Left hindlimb (tissue), 1 donor: Measurements from ENCODE around the gene SLC39A3.
A peak's percentile ranks its signal among the peaks of the same experiment; 100 is the strongest.
"Not testable (repeated sequence)": the region's sequence is repeated elsewhere in the genome, so short reads cannot be mapped to it uniquely, and the experiment has no call there.

Experiments
- DNase-seq: peaks from one replicate; pipeline ENCODE4 v3.0.0-alpha.2; 2018

The SLC39A3 gene

DNA sequence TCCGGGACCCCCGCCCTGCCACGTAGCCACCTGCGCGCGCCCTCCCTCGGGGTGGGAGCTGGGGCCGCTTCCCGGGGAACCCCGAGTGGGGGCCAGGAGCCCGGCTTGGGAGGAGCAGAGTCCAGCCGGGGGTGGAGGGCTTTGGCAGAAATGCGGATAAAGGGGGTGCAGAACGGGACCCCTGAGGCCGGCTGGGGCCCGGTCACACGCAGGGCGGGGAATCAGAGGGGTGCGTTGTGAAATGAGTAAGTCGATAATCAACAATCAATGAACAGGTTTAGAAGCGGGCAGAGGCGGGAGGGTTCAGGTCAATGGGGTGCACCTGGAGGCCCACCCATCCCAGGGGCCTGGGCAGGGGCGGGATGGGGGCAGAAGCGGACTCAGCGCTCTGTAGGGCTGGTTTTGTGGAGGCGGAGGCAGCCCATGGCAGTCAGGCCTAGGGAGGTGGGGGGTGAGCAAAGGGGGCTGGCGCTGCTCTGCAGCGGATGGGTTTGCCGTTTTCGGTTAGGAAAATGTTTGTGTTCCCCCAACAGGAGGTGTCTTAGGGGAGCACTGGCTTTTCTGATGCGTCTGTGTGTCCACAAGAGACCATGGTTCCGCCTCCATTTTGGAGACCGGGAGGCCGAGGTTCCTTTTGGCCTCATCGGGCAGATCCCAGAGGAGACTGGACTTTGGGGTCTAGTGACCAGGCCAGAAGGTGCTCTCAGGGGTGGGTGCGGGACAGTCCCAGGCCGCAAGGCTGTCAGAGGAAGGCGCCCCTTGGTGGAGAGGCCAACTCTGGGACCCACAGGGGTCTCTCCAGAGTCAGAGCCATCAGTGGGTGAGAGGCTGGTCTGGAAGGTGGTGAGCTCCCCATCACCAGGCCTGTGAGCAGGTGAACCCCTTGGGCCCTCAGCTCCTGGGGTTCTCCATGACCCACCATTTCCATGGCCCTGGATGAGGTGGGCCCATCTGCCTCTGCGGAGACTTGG is 18.0 kb downstream of the SLC39A3 start:
- no peak for DNase-seq

DNA sequence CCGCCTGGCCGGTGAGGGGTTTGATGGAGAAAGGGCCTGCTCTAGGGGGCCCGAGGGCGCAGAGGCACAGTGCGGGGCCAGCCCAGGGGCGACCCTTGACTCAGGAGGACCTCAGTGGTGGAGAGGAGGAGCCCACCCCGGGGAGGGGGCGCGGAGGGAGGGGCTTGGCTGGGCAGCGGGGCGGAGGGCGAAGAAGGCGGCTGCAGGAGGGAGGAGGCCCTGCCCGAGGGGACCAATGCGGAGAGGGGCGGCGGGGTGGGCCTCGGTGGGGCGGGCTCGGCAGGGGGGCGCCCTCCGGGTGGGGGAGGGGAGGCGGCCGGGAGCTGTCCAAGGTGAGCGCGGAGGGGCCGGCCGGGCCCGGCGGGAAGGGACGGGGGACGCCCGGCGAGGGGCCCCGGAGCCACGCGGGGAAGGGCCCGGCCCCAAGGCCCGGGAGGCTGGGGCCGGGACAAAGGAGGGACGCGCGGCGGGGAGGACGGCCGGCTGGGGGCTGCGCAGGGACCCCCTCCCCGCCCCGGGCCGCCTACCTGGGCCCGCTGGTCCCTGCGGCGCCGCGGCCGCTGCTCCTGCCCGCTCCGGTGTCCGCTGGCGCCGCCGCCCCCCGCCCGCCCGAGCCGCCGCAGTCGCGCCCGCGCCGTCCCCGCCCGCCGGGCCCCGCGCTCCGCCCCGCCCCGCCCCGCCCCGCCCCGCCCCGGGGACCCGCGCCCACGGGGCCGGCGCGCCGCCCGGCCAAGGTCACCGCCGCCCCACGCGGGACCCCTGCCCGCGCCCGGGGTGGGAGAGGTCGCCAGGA is 18.8 kb downstream of the SLC39A3 start, which contains the start of gene DIRAS1:
Gene DIRAS1 (minus strand): TSS at position 596 of the 793 bp plus-strand sequence. CDS start 3,566 bp downstream, outside the sequence.
- DNase-seq = no peak

DNA sequence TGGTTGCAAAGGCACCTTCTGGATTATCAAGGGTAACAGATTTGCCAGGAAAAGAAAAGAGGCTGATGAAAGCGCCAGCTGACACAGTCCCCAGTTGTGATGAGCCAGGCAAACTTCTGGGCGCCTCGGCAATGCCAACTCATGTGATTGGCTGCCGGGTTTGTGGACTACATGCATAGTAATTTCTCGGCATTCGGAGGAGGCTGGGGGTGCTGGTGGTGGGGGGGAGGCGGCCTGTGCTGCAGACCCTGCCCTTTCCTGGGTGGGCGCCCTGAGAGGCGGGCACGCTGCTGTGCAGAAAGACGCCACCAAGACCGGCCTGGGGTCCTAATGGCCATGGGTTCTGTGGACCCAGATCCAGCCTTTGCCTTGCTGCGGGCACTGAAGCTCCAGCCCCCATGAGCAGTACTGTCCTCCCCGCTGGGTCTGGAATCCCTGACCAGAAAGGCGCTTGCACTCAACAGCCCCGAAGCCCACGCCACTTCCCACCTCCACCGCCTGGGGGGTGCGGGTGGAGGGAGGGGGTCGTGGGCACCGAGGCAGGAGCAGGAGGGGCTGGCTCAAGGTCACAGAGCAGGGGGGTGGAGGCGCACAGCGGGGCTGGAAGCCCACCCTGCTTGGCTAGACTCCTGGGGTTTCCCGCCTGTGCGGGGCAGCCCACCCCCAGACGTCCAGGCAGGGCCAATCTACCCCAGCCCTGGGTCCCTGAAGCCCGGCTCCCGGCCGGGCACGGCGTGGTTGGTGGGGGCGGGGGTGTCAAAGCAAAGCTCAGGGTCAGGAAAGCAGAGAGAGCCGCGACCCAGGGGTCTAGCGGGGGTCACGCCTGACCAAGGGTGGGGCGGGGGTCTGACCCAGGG is 19.7 kb downstream of the SLC39A3 start:
- DNase-seq = no peak

DNA sequence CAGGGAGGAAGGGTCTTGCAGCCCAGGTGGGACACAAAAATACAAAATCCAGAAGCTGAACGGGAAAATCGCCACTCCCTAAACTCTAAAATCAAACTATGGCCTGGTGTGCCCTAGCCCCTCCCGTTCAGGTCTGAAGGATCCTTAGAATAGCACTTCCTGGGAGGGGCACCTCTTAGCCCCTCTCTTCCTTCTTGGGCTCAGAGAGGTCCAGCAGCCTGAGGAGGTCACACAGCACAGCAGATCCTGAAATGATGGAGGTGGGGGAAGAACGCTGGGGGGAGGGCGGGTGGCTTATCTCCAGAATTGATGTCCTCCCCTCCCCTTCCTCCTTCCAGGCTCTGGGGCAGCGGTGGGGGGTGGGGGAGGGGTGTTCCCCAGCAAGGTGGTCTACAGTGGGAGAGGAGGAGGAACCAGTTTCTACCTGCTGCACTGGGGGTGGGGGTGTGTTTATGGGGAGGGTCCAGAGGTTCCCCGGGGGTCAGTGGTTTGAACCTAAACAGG is 20.5 kb downstream of the SLC39A3 start:
- no peak for DNase-seq

DNA sequence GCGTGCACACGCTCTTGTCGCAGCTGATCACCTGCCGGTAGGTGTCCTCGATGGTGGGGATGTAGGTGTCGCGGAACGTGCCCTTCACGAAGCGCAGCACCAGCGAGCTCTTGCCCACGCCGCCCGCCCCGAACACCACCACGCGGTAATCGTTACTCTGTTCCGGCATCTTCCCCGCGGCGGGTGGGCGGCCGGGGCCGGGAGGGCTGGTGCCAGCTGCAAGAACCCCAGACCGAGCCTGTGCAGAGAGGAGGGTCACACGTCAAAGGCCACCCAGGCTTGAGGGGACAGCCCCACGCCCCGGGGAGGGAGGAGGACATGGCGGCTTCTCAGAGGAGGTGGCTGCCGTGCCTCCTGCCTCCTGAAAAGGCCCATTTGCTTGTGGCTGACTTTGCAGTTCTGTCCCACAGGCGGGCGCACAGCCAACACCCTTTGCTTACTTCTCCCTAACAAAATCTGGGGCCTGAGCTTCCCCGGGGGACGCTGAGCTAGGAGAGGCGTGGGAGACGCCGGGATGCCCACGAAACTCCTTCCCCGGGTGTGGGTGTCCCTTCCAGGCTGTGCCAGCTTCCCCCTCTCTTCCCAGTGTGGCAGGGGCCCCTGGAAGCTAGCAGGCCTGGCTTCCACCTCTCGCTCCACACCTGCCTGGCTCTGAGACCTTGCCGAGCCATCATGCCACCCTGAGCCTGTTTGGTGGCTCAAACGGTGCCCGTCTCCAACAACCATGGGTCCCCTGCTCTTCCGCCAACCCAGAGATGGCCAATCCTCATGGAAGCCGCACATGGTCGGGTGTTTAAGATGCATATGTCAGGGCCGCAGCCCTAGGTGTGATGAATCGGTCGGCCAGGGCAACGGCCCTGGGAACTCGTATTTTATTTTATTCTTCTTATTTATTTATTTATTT is 21.9 kb downstream of the SLC39A3 start:
- DNase-seq = no peak

DNA sequence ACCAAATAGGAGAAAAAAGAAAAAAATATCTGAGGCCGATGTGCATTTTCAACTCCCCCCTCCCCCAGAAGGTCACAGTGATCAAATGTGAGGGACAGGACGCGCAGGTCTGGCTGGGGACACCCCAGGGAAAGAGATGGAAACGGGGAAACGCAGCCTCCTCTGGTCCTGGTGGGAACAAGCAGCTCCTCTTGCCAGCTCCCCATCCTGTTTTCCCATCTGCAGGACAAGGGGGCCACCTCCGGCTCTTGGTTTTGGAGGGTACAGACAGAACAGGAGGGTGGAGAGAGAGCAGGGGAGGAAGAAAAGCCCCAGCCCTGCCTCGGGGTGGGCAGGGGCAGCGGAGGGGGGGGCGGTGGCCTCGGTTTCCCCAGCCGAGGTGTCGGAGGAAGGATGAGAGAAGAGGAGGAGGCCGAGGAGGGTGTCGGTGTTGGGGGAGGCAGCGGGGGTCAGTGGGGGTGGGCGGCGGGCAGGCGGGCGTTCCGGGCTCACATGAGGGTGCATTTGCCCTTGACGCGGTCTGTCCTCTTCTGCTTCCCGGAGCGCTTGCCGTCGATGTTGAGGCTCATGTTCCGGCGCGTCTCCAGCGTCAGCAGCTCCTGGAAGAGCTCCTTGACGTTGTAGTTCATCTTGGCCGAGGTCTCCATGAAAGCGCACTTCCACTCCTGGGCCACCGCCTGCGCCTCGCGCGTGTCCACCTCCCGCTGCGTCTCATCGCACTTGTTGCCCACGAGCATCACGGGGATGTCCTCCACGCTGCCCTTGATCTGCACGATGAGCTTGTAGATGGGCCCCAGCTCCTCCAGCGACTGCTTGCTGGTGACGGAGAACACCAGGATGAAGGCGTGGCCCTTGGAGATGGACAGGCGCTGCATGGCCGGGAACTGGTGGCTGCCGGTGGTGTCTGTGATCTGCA is 22.8 kb downstream of the SLC39A3 start:
- DNase-seq = no peak

DNA sequence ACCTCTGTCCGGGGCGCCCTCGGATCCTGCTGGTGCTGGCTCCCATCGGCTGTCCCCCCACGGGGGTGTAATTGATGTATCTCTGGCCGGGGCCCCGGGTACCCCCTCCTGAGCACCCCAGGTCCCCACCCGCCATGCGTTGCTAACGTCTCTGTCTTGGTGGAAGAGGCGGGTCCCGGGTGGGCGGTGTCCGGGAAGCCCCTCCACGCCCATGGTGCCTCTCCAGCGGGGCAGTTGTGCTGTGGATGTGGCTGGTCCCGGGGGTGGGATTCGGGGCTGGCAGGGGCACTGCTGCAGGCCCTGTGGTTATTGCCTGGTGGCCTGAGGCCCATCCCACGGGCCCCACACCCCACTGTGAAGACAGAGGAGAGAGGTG is 23.6 kb downstream of the SLC39A3 start:
- no peak for DNase-seq

DNA sequence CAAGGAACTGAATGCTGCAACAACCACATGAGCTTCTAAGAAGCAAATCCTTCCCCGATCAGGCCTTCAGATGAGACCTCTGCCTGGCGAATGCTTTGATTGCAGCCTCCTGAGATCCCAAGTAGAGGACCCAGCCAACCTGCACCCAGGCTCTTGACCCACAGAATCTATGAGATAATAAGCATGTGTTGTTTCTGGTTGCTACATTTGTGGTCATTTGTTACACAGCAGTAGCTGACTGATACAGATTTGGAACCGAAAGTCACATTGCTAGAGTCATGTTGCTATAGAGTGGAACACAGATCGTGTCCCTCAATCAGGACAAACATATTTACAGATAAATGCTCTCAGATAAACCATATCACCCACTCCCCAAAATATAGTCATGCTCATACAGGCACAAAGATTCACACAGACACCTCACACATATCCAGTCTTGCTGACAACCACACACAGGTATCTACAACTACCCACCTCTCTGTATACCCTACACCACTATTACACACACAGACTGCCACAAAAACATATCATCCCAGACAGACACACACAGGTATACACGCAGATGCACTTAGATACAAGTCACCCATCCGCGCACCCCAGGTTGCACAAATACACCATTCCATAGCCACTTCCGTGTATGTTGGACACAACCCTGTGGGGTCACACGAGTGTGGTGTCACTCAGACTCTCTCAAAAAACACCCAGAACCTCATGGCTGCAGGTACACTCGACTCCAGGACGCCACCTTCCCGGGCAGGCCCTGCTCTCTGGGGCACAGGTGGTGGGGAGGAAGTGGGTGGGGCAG is 24.1 kb downstream of the SLC39A3 start:
- no peak for DNase-seq

DNA sequence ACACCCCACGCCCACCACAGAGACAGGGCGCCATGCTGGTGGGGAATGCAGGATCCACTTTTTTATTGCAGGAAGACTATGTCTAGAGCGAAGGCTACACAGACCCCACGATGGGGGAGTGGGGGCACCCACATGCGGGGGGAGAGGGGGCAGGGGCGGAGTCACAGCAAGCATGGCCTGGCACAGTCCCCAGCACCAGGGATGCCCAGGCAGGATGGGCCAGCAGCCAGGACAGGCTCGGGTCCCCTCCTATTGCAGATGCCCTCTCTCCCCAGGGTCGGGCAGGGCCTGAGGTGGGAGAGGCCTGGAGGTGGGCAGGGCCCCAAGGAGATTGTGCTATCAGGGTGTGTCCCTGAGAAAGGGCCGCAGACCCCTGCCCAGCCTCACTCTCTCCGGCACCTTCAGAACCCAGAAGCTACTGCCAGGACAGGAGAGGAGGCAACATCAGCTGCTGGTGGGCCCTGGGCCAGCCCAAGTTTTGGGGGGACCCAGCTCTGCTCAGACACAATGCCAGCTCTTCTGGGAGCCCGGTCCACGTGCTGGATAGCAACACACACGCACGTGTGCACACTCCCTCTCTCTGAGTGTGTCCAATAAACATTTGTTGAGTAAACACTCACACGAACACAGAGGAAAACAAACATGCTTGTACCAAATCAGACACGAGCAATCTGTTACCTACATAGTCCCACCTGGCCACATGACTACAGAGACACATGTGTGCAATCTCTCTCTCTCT is 25.1 kb downstream of the SLC39A3 start:
- no peak for DNase-seq

DNA sequence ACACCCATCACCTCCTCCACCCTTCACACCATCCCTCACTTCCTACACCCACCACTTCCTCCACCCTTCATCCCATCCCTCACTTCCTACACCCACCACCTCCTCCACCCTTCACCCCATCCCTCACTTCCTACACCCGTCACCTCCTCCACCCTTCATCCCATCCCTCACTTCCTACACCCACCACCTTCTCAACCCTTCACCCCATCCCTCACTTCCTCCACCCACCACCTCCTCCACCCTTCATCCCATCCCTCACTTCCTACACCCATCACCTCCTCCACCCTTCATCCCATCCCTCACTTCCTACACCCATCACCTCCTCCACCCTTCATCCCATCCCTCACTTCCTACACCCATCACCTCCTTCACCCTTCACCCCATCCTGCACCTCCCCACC is 25.7 kb downstream of the SLC39A3 start:
- not testable (repeated sequence) for DNase-seq

DNA sequence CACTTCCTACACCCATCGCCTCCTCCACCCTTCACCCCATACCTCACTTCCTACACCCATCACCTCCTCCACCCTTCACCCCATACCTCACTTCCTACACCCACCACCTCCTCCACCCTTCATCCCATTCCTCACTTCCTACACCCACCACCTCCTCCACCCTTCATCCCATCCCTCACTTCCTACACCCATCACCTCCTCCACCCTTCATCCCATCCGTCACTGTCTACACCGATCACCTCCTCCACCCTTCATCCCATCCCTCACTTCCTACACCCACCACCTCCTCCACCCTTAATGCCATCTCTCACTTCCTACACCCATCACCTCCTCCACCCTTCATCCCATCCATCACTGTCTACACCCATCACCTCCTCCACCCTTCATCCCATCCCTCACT is 26.6 kb downstream of the SLC39A3 start:
- DNase-seq = not testable (repeated sequence)

DNA sequence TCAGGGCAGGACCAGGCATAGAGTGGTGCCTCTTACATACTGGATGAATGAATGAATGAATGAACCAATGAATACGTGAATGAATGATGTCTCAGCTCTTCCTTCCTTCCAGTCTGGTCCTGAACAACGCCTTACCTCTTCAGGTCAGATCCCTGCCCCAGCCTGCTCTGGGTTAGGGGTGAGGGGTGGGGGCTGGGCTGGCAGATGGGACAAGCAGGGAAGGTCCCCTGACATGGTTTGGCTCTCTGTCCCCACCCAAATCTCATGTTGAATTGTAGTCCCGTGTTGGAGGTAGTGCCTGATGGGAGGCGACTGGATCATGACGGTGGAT is 28.0 kb downstream of the SLC39A3 start:
- DNase-seq = no peak

DNA sequence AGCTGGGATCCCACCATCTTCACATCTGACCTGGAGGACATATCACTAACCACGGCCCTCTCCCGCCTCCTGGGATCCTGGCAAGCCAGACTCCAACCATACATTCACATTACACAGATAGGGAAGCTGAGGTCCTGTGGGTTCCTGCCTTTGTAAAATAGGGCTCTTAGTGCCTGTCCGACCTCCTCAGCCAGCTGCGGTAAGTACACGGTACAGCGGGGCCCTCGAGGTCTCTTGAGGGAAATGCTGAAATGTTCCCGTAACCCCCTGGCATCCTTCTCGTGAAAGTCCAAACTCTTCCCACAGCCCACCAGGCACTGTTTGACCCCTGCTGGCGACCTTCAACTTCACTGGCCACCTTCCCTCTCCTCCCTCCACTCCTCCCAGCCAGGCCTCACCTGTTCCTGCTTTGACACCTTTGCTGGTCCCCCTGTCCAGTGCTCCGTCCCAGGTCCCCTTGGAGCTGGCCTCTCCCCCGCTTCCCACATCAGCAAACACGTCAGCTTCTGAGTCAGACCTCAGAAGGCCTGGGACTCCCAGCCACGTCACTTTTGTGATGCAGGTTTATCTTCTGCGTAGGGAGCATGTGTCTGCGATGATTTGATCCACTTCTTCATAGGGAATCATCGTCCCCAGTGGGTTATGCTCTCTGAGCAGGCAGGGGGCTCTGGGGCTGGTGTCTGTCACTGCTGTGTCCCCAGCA is 28.5 kb downstream of the SLC39A3 start:
- no peak for DNase-seq

DNA sequence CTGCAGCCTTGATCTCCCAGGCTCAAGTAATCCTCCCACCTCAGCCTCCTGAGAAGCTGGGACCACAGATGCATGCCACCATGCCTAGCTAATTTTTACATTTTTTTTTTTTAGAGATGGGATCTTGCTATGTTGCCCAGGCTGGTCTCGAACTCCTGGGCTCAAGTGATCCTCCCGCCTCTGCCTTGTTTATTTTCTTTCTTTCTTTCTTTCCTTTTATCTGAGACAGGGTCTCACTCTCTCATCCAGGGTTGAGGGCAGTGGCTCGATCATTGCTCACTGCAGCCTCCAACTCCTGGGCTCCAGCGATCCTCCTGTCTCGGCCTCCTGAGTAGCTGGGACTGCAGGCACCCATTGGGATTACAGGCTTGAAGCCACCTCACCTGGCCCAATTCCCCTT is 33.6 kb downstream of the SLC39A3 start:
- DNase-seq = no peak

DNA sequence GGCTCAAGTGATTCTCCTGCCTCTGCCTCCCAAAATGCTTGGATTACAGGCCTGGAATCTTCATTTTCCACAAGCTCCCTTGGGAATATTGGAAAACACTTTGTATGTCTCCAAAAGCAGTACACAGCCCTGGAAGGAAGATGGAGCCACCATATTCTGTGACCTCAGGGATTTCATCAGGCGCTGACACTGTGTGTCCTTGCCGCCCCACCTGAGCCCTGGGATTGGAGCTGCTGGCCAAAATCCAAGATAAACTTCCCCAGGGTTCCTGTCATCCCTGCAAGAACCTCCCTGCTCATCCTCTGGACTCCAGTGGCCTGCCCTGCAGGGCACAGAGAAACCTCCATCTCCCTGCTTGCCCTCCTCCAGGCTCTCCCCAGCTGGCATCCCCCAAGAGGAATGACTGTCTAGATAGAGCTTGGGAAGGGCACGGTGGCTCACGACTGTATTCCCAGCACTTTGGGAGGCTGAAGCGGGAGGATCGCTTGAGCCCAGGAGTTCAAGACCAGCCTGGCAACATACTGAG is 36.1 kb downstream of the SLC39A3 start:
- DNase-seq = no peak

DNA sequence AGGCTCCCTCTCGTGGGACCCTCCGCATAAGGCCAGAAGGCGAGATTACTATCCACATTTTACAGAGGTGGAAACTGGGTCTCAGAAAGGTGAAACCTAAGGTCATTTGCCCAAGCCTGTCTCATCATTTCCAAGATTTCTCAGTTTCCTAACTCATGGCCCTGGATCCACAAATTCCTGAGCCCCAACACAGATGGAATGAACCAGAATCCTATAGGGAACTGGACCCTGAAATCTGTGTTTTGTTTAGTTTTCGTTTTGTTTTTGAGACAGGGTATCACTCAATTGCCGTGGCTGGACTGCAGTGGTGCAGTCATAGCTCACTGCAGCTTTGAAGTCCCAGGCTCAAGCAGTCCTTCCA is 36.8 kb downstream of the SLC39A3 start:
- no peak for DNase-seq

DNA sequence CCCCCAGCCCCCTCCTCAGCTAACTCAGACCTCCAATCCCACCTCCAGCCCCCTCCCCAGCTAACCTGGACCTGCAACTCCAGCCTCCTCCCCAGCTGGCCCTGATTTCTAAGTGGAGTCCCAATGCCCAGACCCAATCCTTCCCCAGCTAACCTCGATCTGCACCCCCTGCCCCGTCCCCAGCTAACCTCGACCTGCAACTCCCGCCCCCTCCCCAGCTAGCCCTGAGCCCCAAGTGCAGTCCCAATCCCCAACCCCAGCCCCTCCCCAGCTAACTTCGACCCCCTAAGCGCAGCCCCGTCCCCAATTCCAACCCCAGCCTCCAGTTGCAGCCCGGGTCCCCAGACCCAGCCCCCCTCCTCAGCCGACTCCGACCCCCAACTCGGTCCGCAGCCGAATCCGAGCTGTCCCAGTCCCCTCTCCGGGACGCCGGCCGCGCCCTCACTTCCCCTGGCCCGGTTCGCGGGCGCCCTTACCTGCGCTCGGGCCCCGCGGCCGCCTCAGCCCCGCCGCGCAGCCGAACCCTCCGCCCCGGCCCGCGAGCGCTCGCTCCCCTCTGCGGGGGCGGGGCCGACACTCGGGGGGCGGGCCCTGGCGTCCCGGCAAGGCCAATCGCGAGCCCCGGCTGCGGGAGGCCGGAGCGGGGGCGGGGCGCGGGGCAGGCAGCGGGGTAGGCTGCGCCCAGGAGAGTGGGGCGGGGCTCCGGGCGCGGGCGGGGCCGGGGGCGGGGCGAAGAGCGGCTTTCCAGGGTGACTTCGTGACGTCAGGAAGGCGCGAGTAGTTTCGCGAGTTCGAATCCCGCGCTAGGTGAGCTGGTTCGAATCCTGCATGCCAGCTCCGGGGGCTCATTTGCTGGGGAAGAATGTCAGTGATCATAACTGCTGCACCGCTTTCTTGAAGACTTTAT is 37.4 kb downstream of the SLC39A3 start, which contains the start of gene GNG7:
Gene GNG7 (minus strand): TSS at position 525 of the 907 bp plus-strand sequence. CDS start 182,006 bp downstream, outside the sequence.
- peak; percentile 93 for DNase-seq
